Measurements from ENCODE around the gene POU2F1.

Gene POU2F1

DNA sequence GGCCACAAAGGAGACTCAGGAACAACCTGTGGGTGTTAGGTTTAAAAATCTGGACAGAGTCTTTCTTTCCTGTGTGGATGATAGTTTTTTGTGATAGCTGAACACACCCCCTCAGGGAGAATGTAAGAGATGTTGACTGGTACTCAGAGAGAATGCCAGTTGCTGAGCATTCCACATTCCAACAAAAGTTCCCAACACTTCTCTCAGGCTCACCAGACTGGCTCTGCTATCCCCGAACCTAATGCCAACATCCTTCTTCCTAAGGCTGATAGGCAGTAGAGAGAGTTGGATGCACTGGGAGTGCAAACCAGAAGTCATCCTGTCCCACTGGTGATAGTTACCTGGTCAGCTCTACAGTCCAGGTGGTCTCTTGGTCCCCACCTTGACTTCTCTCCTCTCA lies 28.7 kb upstream of the POU2F1 start:
- TF ChIP-seq NFRKB (IDR thresholded peaks at IDR 0.05) (no peak), HDGF (IDR thresholded peaks at IDR 0.05; ENCODE audit: borderline replicate concordance) (no peak), CTBP1 (IDR thresholded peaks at IDR 0.05; ENCODE audit: borderline replicate concordance) (no peak), ZNF384 (IDR thresholded peaks at IDR 0.05) (no peak), FOXA1 (IDR thresholded peaks at IDR 0.05) (no peak), ELF4 (IDR thresholded peaks at IDR 0.05) (no peak)
- TF ChIP-seq, protein P1, sequence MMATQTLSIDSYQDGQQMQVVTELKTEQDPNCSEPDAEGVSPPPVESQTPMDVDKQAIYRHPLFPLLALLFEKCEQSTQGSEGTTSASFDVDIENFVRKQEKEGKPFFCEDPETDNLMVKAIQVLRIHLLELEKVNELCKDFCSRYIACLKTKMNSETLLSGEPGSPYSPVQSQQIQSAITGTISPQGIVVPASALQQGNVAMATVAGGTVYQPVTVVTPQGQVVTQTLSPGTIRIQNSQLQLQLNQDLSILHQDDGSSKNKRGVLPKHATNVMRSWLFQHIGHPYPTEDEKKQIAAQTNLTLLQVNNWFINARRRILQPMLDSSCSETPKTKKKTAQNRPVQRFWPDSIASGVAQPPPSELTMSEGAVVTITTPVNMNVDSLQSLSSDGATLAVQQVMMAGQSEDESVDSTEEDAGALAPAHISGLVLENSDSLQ (IDR thresholded peaks at IDR 0.05): no peak
- POLR2A ChIA-PET: interaction anchor here (1.7 kb wide), 1 partner anchor 29 kb away, joined by 4 read pairs; the partner anchor contains the start of gene POU2F1
- DNase-seq (ENCODE audit: extremely low spot score): no peak
- CTCF ChIA-PET: no interaction called here

DNA sequence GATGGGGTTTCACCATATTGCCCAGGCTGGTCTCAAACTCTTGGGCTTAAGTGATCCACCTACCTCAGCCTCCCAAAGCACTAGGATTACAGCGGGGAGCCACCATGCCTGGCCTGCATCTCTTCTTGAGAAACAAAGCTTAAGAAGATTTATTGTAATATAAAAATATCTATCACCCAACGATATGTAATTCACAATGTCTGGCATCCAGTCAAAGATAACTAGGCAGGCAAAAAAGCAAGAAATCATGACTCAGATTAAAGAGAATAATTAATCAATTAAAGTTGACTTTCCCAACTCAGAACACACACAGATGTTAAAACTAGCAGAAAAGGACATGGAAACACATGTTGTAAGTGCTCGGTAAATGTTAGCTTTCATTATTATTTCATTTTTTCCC lies 26.5 kb upstream of the POU2F1 start:
- ChIA-PET CTCF (no interaction called here), POLR2A (no interaction called here)
- DNase-seq (ENCODE audit: extremely low spot score): no peak
- no peak for TF ChIP-seq TARDBP (IDR thresholded peaks at IDR 0.05)
- TF ChIP-seq CTBP1 (IDR thresholded peaks at IDR 0.05; ENCODE audit: borderline replicate concordance): no peak
- TF ChIP-seq, protein P1 (IDR thresholded peaks at IDR 0.05): no peak
- no peak for TF ChIP-seq FOXK2 (IDR thresholded peaks at IDR 0.05)
- no peak for TF ChIP-seq BHLHE40 (IDR thresholded peaks at IDR 0.05; ENCODE audit: borderline replicate concordance)
- no peak for TF ChIP-seq LEF1 (IDR thresholded peaks at IDR 0.05; ENCODE audit: borderline replicate concordance)

DNA sequence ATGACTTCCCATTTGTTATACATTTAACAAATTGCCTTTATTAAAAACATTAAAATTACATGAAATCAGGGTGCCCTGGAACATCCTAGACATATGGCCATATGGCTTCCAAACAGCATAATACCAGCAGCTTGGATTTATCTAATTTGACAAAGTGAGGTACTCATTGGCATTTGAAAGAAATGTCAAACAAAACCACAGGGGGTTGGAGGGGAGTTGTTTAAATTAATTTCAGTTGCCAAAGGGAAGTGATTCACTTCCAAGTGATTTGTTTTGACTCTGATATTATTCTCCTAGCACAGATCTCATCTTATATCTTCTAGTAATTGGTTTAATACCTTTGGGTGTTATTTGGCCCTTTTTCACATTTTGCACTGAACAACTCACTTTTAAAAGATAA lies 24.5 kb upstream of the POU2F1 start:
- no peak for DNase-seq (ENCODE audit: extremely low spot score)
- CTCF ChIA-PET: no interaction called here

DNA sequence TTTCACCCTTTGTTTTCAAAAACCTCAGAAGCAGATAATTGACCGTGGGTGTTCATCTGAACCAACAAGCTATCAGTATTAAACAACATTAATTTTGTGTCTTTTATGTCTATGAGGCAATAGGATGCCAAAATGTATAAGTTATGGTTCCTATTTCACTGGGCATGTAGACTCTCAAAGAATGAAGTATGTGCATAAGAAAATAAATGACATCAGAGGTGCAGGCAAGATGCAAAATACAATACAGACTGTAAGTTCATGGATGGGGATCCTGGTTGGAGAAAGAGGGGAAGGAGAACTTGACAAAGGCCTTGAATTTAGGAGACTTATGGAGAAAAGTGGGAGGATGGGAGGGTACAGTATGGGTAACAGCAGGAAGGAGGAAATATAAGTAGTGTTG lies 23.4 kb upstream of the POU2F1 start:
- DNase-seq (ENCODE audit: extremely low spot score): no peak
- POLR2A ChIA-PET: interaction anchor here (1.5 kb wide), 1 partner anchor 22 kb away, joined by 8 read pairs; the partner anchor contains the start of gene POU2F1
- no peak for TF ChIP-seq NFRKB (IDR thresholded peaks at IDR 0.05)
- TF ChIP-seq L3MBTL2 (conservative IDR thresholded peaks at IDR 0.05): no peak
- TF ChIP-seq CTBP1 (IDR thresholded peaks at IDR 0.05; ENCODE audit: borderline replicate concordance): no peak
- no peak for TF ChIP-seq LEF1 (IDR thresholded peaks at IDR 0.05; ENCODE audit: borderline replicate concordance)
- TF ChIP-seq BHLHE40 (IDR thresholded peaks at IDR 0.05; ENCODE audit: borderline replicate concordance): no peak
- TF ChIP-seq FOXA1 (IDR thresholded peaks at IDR 0.05): no peak
- no peak for TF ChIP-seq SUZ12 (IDR thresholded peaks at IDR 0.05)
- TF ChIP-seq FOXK2 (IDR thresholded peaks at IDR 0.05): no peak
- TF ChIP-seq ARNT (IDR thresholded peaks at IDR 0.05): no peak
- TF ChIP-seq SP1 (IDR thresholded peaks at IDR 0.05): no peak
- TF ChIP-seq ZNF384 (IDR thresholded peaks at IDR 0.05): no peak
- no peak for TF ChIP-seq TARDBP (IDR thresholded peaks at IDR 0.05)
- CTCF ChIA-PET: no interaction called here

More for the DNA sequence above, 24.5 kb upstream of the POU2F1 start:
- TF ChIP-seq SUZ12 (IDR thresholded peaks at IDR 0.05): no peak
- TF ChIP-seq FOXM1 (IDR thresholded peaks at IDR 0.05; ENCODE audit: borderline replicate concordance): no peak
- TF ChIP-seq CTBP1 (IDR thresholded peaks at IDR 0.05; ENCODE audit: borderline replicate concordance): no peak
- TF ChIP-seq ZNF384 (IDR thresholded peaks at IDR 0.05): no peak
- TF ChIP-seq FOXK2 (IDR thresholded peaks at IDR 0.05): no peak
- no peak for TF ChIP-seq L3MBTL2 (conservative IDR thresholded peaks at IDR 0.05)
- no peak for TF ChIP-seq ARNT (IDR thresholded peaks at IDR 0.05)
- no peak for TF ChIP-seq LEF1 (IDR thresholded peaks at IDR 0.05; ENCODE audit: borderline replicate concordance)
- no peak for TF ChIP-seq SP1 (IDR thresholded peaks at IDR 0.05)
- POLR2A ChIA-PET: interaction anchor here (1.5 kb wide), 1 partner anchor 23 kb away, joined by 8 read pairs; the partner anchor contains the start of gene POU2F1

DNA sequence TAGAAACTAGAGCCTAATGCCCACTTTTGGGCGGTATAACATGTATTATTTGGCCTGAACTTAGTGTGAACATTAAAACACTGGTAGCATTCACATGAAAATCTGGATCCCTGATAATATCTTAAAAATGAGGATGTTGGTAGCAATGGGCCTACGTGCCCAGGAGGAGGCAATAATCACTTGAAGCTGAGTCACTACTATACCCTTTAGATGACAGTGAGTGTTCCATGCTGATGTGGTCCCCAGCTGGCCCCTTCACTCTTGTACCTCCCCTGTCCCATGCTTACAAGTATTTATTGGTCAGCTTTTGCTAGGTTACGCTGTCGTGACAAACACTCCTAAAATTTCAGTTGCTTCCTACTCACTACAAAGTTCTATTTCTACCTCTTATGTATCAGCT lies 23.0 kb upstream of the POU2F1 start:
- ChIA-PET POLR2A (interaction anchor here (1.5 to 4.0 kb wide), 2 partner anchors 22 kb away, joined by 8 to 16 read pairs; partner anchors contain the start of gene POU2F1), CTCF (no interaction called here)
- TF ChIP-seq FOXK2 (IDR thresholded peaks at IDR 0.05) (no peak), FOXA1 (IDR thresholded peaks at IDR 0.05) (no peak), CTBP1 (IDR thresholded peaks at IDR 0.05; ENCODE audit: borderline replicate concordance) (no peak), BHLHE40 (IDR thresholded peaks at IDR 0.05; ENCODE audit: borderline replicate concordance) (no peak), ARNT (IDR thresholded peaks at IDR 0.05) (no peak), TARDBP (IDR thresholded peaks at IDR 0.05) (no peak), FOXM1 (IDR thresholded peaks at IDR 0.05; ENCODE audit: borderline replicate concordance) (no peak), ZNF384 (IDR thresholded peaks at IDR 0.05) (no peak), SP1 (IDR thresholded peaks at IDR 0.05) (no peak), HDGF (IDR thresholded peaks at IDR 0.05; ENCODE audit: borderline replicate concordance) (no peak), SUZ12 (IDR thresholded peaks at IDR 0.05) (no peak), ELF4 (IDR thresholded peaks at IDR 0.05) (no peak), L3MBTL2 (conservative IDR thresholded peaks at IDR 0.05) (no peak), NFRKB (IDR thresholded peaks at IDR 0.05) (no peak), LEF1 (IDR thresholded peaks at IDR 0.05; ENCODE audit: borderline replicate concordance) (no peak)
- TF ChIP-seq, protein P1 (IDR thresholded peaks at IDR 0.05): no peak
- no peak for DNase-seq (ENCODE audit: extremely low spot score)

DNA sequence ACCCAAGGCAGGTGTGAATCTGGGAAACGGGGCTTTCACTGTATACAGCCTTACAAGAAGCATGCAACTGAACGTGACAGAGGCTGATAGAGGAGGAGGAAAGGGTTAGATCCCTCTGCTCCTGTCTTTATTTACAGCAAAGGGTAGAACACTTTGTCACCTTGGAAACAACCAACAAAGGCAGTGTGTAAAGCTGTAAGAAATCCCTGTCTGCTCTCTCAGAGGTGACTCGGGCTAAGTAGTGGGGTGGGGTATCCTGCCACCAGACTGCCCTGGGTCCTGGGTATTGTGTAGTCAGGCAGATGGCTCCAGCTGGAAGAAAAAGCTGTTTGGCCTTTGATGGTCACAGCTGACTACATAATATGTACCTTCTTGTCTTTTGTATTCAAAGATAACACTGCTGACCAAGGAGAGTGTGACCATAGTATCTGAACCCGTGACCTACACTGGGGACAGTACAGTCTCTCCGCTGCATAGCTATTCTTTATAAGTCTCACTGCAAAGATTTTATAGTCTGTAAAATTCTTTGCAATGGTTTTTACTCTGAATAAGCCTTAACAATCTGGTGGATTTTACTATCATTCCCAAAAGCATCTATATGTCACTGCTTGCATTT lies 22.1 kb upstream of the POU2F1 start:
- POLR2A ChIA-PET: interaction anchor here (4.0 kb wide), 1 partner anchor 21 kb away, joined by 16 read pairs; the partner anchor contains the start of gene POU2F1
- TF ChIP-seq FOXA1 (IDR thresholded peaks at IDR 0.05) (no peak), ARNT (IDR thresholded peaks at IDR 0.05) (no peak), L3MBTL2 (conservative IDR thresholded peaks at IDR 0.05) (no peak), ELF4 (IDR thresholded peaks at IDR 0.05) (no peak), SP1 (IDR thresholded peaks at IDR 0.05) (no peak), LEF1 (IDR thresholded peaks at IDR 0.05; ENCODE audit: borderline replicate concordance) (no peak), HDGF (IDR thresholded peaks at IDR 0.05; ENCODE audit: borderline replicate concordance) (no peak), FOXK2 (IDR thresholded peaks at IDR 0.05) (no peak)
- CTCF ChIA-PET: interaction anchor here (0.7 kb wide), 1 partner anchor 52 kb away, joined by 3 read pairs; no protein-coding TSS in a partner anchor
- no peak for DNase-seq (ENCODE audit: extremely low spot score)

All from HEK293T (cell line).